SK-N-SH (cell line): ENCODE measurements around the gene OVOL1. TPM values are rescaled to one million over a fixed set of nuclear protein-coding genes. Genes with fewer than 3 reads are reported as not detected.

Experiments
- CTCF ChIA-PET: fragments of 300-600, 350-600 bp; formaldehyde crosslinking; extraction: SDS; loops from one replicate; lab custom pipeline; 2021; lab: Yijun Ruan, JAX
- POLR2A ChIA-PET: fragments of 350-600 bp; sonication (Branson Sonifier 250); formaldehyde crosslinking; extraction: SDS; loops from one replicate; lab custom pipeline; 2020; ENCODE audit warnings: antibody characterized with exemption, inconsistent platforms; lab: Yijun Ruan, JAX
- DNase-seq: peaks from one replicate; pipeline ENCODE4 v3.0.0; 2012
- H2AFZ ChIP-seq: fragments of 200-600 bp; sonication (generic); 2 replicates; pipeline ENCODE4 v1.8.1; 2016; ENCODE audit warnings: antibody characterized with exemption, mild to moderate bottlenecking, low read depth
- H3F3A ChIP-seq: fragments of 200-600 bp; sonication (generic); replicated peaks from 2 replicates; pipeline ENCODE3; 2016; ENCODE audit warnings: antibody characterized with exemption, mild to moderate bottlenecking; ENCODE audit not compliant: insufficient read depth
- H3K27ac ChIP-seq, 2 experiments: fragments of 200-500 bp in 1 of 2; fragments of 200-600 bp in 1 of 2; sonication (Bioruptor generic) in 1 of 2; sonication (generic), shearing (Covaris generic) in 1 of 2; 2 replicates each; pipeline versions ENCODE4 v1.5.1 to v1.6.1; 2014 to 2016; ENCODE audit warnings: low read depth in 2 of 2, inconsistent platforms in 1 of 2, low read length in 1 of 2, mild to moderate bottlenecking in 1 of 2, mixed read lengths in 1 of 2
- H3K27me3 ChIP-seq: fragments of 200-600 bp; sonication (generic), shearing (Covaris generic); 2 replicates; pipeline ENCODE4 v1.6.1; 2016; ENCODE audit warnings: mixed run types; ENCODE audit not compliant: insufficient read depth
- H3K36me3 ChIP-seq, 2 experiments: fragments of 200-500 bp in 1 of 2; fragments of 200-600 bp in 1 of 2; sonication (Bioruptor generic) in 1 of 2; sonication (generic) in 1 of 2; replicated peaks in 1 of 2; 2 replicates each; pipeline versions ENCODE3 to v1.5.1; 2014 to 2016; ENCODE audit warnings: low read length in 1 of 2, mild to moderate bottlenecking in 1 of 2; ENCODE audit not compliant: insufficient read depth in 2 of 2, control insufficient read depth in 1 of 2
- H3K4me1 ChIP-seq, 2 experiments: fragments of 200-500 bp in 1 of 2; fragments of 200-600 bp in 1 of 2; sonication (Bioruptor generic) in 1 of 2; sonication (generic), shearing (Covaris generic) in 1 of 2; 2 replicates each; pipeline versions ENCODE4 v1.5.1 to v1.6.1; 2014 to 2016; ENCODE audit warnings: low read depth in 1 of 2, low read length in 1 of 2, mixed run types in 1 of 2; ENCODE audit not compliant: insufficient read depth in 2 of 2, control insufficient read depth in 1 of 2
- H3K4me2 ChIP-seq: fragments of 200-600 bp; sonication (generic), shearing (Covaris generic); 2 replicates; pipeline ENCODE4 v1.6.1; 2017; ENCODE audit warnings: mixed run types
- H3K4me3 ChIP-seq, 2 experiments: fragments of 200-500 bp in 1 of 2; fragments of 200-600 bp in 1 of 2; sonication (Bioruptor generic) in 1 of 2; sonication (generic), shearing (Covaris generic) in 1 of 2; 2 replicates each; pipeline versions ENCODE4 v1.5.1 to v1.8.1; 2014 to 2016; ENCODE audit warnings: low read depth in 2 of 2, inconsistent platforms in 1 of 2, low read length in 1 of 2, mild to moderate bottlenecking in 1 of 2, mixed read lengths in 1 of 2, moderate library complexity in 1 of 2
- H3K79me2 ChIP-seq: fragments of 200-600 bp; sonication (generic); 2 replicates; pipeline ENCODE4 v1.8.1; 2017; ENCODE audit warnings: mild to moderate bottlenecking; ENCODE audit not compliant: insufficient read depth
- H3K9ac ChIP-seq: fragments of 200-600 bp; sonication (generic); 2 replicates; pipeline ENCODE4 v1.6.1; 2017; ENCODE audit warnings: mixed run types
- H3K9me2 ChIP-seq: fragments of 200-600 bp; sonication (generic); 2 replicates; pipeline ENCODE4 v1.6.1; 2017; ENCODE audit warnings: mixed run types
- H3K9me3 ChIP-seq: fragments of 200-600 bp; sonication (generic); 2 replicates; pipeline ENCODE4 v1.6.1; 2017; ENCODE audit warnings: mixed run types, mild to moderate bottlenecking, moderate library complexity
- H4K20me1 ChIP-seq: fragments of 200-600 bp; sonication (generic); 2 replicates; pipeline ENCODE4 v1.6.1; 2017; ENCODE audit warnings: mild to moderate bottlenecking, mixed run types; ENCODE audit not compliant: insufficient read depth
- EP300 ChIP-seq, 2 experiments: IDR thresholded peaks; 2 replicates each; pipeline versions ENCODE4 v1.4.0 to v1.6.1; 2012; ENCODE audit warnings: borderline replicate concordance in 1 of 2, low read depth in 1 of 2, low read length in 1 of 2
- EZH2phosphoT487 ChIP-seq: fragments of 200-600 bp; sonication (generic); IDR thresholded peaks from 2 replicates; pipeline ENCODE4 v1.6.1; 2017; ENCODE audit warnings: low read depth, mixed run types, mild to moderate bottlenecking, antibody characterized with exemption, moderate library complexity, borderline replicate concordance
- GATA2 ChIP-seq: sonication (generic); formaldehyde crosslinking; IDR thresholded peaks from 2 replicates; pipeline ENCODE4 v1.5.0; 2020; ENCODE audit warnings: mild to moderate bottlenecking, missing genetic modification reagents
- JUND ChIP-seq: IDR thresholded peaks from 2 replicates; pipeline ENCODE4 v1.4.0; 2012
- MXI1 ChIP-seq: IDR thresholded peaks from 2 replicates; pipeline ENCODE4 v1.6.1; 2012; ENCODE audit warnings: mild to moderate bottlenecking, low read depth, low read length, improper control_type of control experiment
- NRF1 ChIP-seq: IDR thresholded peaks from 2 replicates; pipeline ENCODE4 v1.6.1; 2012; ENCODE audit warnings: low read depth, mild to moderate bottlenecking, low read length
- PBX3 ChIP-seq: IDR thresholded peaks from 2 replicates; pipeline ENCODE4; 2012
- REST ChIP-seq: IDR thresholded peaks from 2 replicates; pipeline ENCODE4 v1.6.1; 2012; ENCODE audit warnings: mild to moderate bottlenecking, low read depth, low read length, moderate library complexity
- TEAD4 ChIP-seq: IDR thresholded peaks from 2 replicates; pipeline ENCODE4 v1.4.0; 2012; ENCODE audit warnings: mild to moderate bottlenecking, borderline replicate concordance; ENCODE audit not compliant: insufficient read depth
- USF1 ChIP-seq: IDR thresholded peaks from 2 replicates; pipeline ENCODE4 v1.4.0; 2012; ENCODE audit warnings: low read depth, borderline replicate concordance
- USF2 ChIP-seq: fragments of 150-350 bp; IDR thresholded peaks from 2 replicates; pipeline ENCODE4 v1.6.1; 2017; ENCODE audit warnings: antibody characterized with exemption, low read length, low read depth, borderline replicate concordance
- ZBTB33 ChIP-seq: IDR thresholded peaks from 2 replicates; pipeline ENCODE4 v1.4.0; 2012; ENCODE audit warnings: low read depth, borderline replicate concordance
- WGBS: methylation state at CpG from one replicate; pipeline ENCODE4 v1.1.6; 2017; ENCODE audit warnings: low lambda C conversion rate; 5-methylcytosine and 5-hydroxymethylcytosine counted together
- polyA plus RNA-seq, 3 experiments: library from polyadenylated mRNA; depleted of rRNA; stranded (reverse); fragments of >200 nt; gene quantifications; 2 replicates each; pipeline ENCODE4 v1.2.3, GENCODE V29; 2012

Gene OVOL1
- polyA plus RNA-seq, 1 of the 3 experiments (the other 2 are of a cell fraction): not detected

- H3K79me2 ChIP-seq: peaks cover 15% of the 10 kb centered on the region; the same call in 1 of the 2 replicates
- TF ChIP-seq NRF1 (no peak), ZBTB33 (no peak), USF2 (no peak), REST (no peak), TEAD4 (no peak), GATA2 (CRISPR knock-in tag) (no peak), EZH2phosphoT487 (no peak), JUND (no peak), EP300 (IDR thresholded peaks at IDR 0.05; ENCODE audit: borderline replicate concordance in 1 of 2, low read depth in 1 of 2, low read length in 1 of 2) (no peak), MXI1 (no peak), USF1 (no peak), PBX3 (no peak)
- peaks cover 0 to 13% of the 10 kb centered on the region in 2 experiments; a peak in 1 of 4 replicates for H3K4me1 ChIP-seq
- no peak overlapping the region for H3K27ac ChIP-seq
- H3K36me3 ChIP-seq: peaks cover 0 to 12% of the 10 kb centered on the region in 2 experiments
- H3F3A ChIP-seq: peaks cover 12% of the 10 kb centered on the region
- H4K20me1 ChIP-seq: peaks cover 6% of the 10 kb centered on the region; the same call in 1 of the 2 replicates
- no peak overlapping the region for H3K4me2 ChIP-seq
- H3K9me3 ChIP-seq: no peaks in the 10 kb centered on the region
- H2AFZ ChIP-seq: no peak overlapping the region
- 91% methylated on average over 10 of the region's 13 CpGs for WGBS
- peak; percentile 43 for DNase-seq
- H3K9me2 ChIP-seq: no peaks in the 10 kb centered on the region
- ChIA-PET POLR2A (no interaction called here), CTCF (interaction anchor here (0.6 to 8.6 kb wide), 17 partner anchors 10 to 222 kb away, joined by 3 to 152 read pairs (median 3); partner anchors contain the start of genes CFL1, KAT5 and RNASEH2C)
- H3K4me3 ChIP-seq: no peak overlapping the region
- no peak overlapping the region for H3K9ac ChIP-seq
- H3K27me3 ChIP-seq: peaks cover 18% of the 10 kb centered on the region
These were observed 4.7 kb upstream of the OVOL1 start for GRCh38 chr11:65781962-65782815.
